ENCODE data around the gene SERINC5. TPM values are rescaled to one million over a fixed set of nuclear protein-coding genes. Genes with fewer than 3 reads are reported as not detected.

SERINC5 gene
- total RNA-seq, 1 experiment from 2014 or later: 52.3 TPM

- Mint-ChIP-seq H3K4me3 (no peak overlapping the region), H3K27ac (no peak overlapping the region), H3K9me3 (peaks cover 4 to 5% of the 10 kb centered on the region in 2 experiments; a peak in 3 of 5 replicates), H3K27me3 (ENCODE audit: low read depth) (no peaks in the 10 kb centered on the region; the same call in 1 of the 2 replicates), H3K36me3 (ENCODE audit: insufficient read depth in 1 of 3, low read depth in 3 of 3) (peaks cover 4 to 11% (median 8%) of the 10 kb centered on the region in 3 experiments; a peak in 6 of 7 replicates), H3K4me1 (peaks cover 8 to 18% of the 10 kb centered on the region in 2 experiments)
- no peaks in the 10 kb centered on the region for H3K79me1 ChIP-seq (ENCODE audit: insufficient read depth, low read depth, low read length, poor library complexity, severe bottlenecking)
- H3K56ac ChIP-seq (ENCODE audit: insufficient read length, low read depth, low read length): no peak overlapping the region
- no peaks in the 10 kb centered on the region for H3K79me2 ChIP-seq (ENCODE audit: insufficient read depth, low read length)
- H2BK20ac ChIP-seq (ENCODE audit: low read depth, low read length, poor library complexity, severe bottlenecking): no peak overlapping the region
- H2BK12ac ChIP-seq (ENCODE audit: insufficient read length, low read depth, low read length): no peak overlapping the region
- no peak overlapping the region for H2AFZ ChIP-seq (ENCODE audit: low read length)
- H2BK5ac ChIP-seq (ENCODE audit: insufficient read length, low read length): no peak overlapping the region
- no peaks in the 10 kb centered on the region for H3K4me1 ChIP-seq (ENCODE audit: insufficient read depth, low read length)
- no peak overlapping the region for H2AK5ac ChIP-seq (ENCODE audit: insufficient read length, low read length)
- H4K91ac ChIP-seq (ENCODE audit: insufficient read length, low read depth, low read length): no peak overlapping the region
- no peaks in the 10 kb centered on the region for H3K23me2 ChIP-seq (ENCODE audit: insufficient read length, low read depth, low read length, poor library complexity, severe bottlenecking)
- no peaks in the 10 kb centered on the region for H3K27me3 ChIP-seq (ENCODE audit: insufficient read depth, low read length)
- H4K20me1 ChIP-seq (ENCODE audit: control insufficient read depth, insufficient read depth, insufficient read length): no peaks in the 10 kb centered on the region
- no peak for DNase-seq
- no peak overlapping the region for H3K27ac ChIP-seq (ENCODE audit: insufficient read length, low read depth, low read length)
- H4K8ac ChIP-seq (replicated peaks; ENCODE audit: insufficient read length, low read depth, low read length): no peak overlapping the region
- no peak overlapping the region for H3K23ac ChIP-seq (ENCODE audit: insufficient read length, low read depth, low read length)
- no peak overlapping the region for H3K18ac ChIP-seq (ENCODE audit: insufficient read length, low read depth, low read length)
- TF ChIP-seq CTCF (conservative IDR thresholded peaks at IDR 0.05): no peak
- H2BK15ac ChIP-seq (ENCODE audit: low read depth, low read length): no peak overlapping the region
- no peak overlapping the region for H3K14ac ChIP-seq (ENCODE audit: insufficient read depth, low read length)
- H2BK120ac ChIP-seq (ENCODE audit: low read depth, low read length, poor library complexity, severe bottlenecking): no peak overlapping the region
- no peak overlapping the region for H3K9ac ChIP-seq (ENCODE audit: extremely low read depth, insufficient read length, low read length)
- no peak overlapping the region for H3T11ph ChIP-seq (ENCODE audit: low read length)
- H3K4me2 ChIP-seq (ENCODE audit: insufficient read depth, insufficient read length, low read length): no peak overlapping the region
- H3K4ac ChIP-seq (ENCODE audit: low read depth, low read length): no peak overlapping the region
- WGBS (ENCODE audit: extremely low coverage, insufficient read length, low lambda C conversion rate): no CpG with 5 or more reads among the region's 4 CpGs
- H3K9me3 ChIP-seq (ENCODE audit: control insufficient read depth, low read depth, low read length): no peaks in the 10 kb centered on the region
- H4K5ac ChIP-seq (ENCODE audit: insufficient read length, low read depth, low read length): no peak overlapping the region
Observed at GRCh38 chr5:80127116-80127552, 128.7 kb downstream of the SERINC5 start.

Measured in H9 (cell line).